Keratinocyte (primary cell): Measurements from ENCODE around the gene PKHD1. TPM values are rescaled to one million over a fixed set of nuclear protein-coding genes. Genes with fewer than 3 reads are reported as not detected.

Experiments
- DNase-seq: peaks from one replicate; pipeline ENCODE4 v3.0.0-alpha.2; 2011; ENCODE audit warnings: low read depth, missing footprints, low spot score
- FAIRE-seq: peaks from 2 replicates; lab custom pipeline; 2011; peaks lifted over from hg19 to GRCh38; lab: Jason Lieb, UNC
- H2AFZ ChIP-seq: 2 replicates; pipeline ENCODE4 v1.6.0; 2012; ENCODE audit warnings: low read length, control low read depth, inconsistent platforms; ENCODE audit not compliant: control insufficient read depth
- H3K27ac ChIP-seq: 2 replicates; pipeline ENCODE4 v1.5.1; 2011; ENCODE audit warnings: low read length; ENCODE audit not compliant: control insufficient read depth, insufficient read depth
- H3K27me3 ChIP-seq: 3 replicates; pipeline ENCODE4 v1.6.0; 2011; ENCODE audit warnings: low read length; ENCODE audit not compliant: control insufficient read depth, insufficient read depth; ENCODE audit errors: extremely low read depth
- H3K36me3 ChIP-seq, 2 experiments: 2 replicates in 1 of 2; 3 replicates in 1 of 2; pipeline ENCODE4 v1.5.1; 2011; ENCODE audit warnings: low read length in 2 of 2, mild to moderate bottlenecking in 1 of 2; ENCODE audit not compliant: control insufficient read depth in 2 of 2, insufficient read depth in 2 of 2; ENCODE audit errors: extremely low read depth in 1 of 2
- H3K4me1 ChIP-seq: 3 replicates; pipeline ENCODE4 v1.5.1; 2011; ENCODE audit warnings: low read length; ENCODE audit not compliant: control insufficient read depth, insufficient read depth; ENCODE audit errors: extremely low read depth
- H3K4me2 ChIP-seq: 3 replicates; pipeline ENCODE4 v1.6.0; 2011; ENCODE audit warnings: low read depth, low read length; ENCODE audit not compliant: control insufficient read depth, insufficient read depth; ENCODE audit errors: extremely low read depth
- H3K4me3 ChIP-seq, 3 experiments: fragments of 200-600 bp in 1 of 3; sonication (generic) in 1 of 3; 2 replicates in 2 of 3; 3 replicates in 1 of 3; pipeline ENCODE4 v1.5.1; 2011 to 2016; ENCODE audit warnings: low read length in 3 of 3, mild to moderate bottlenecking in 3 of 3, control low read depth in 2 of 3, inconsistent platforms in 1 of 3, low read depth in 1 of 3, mixed read lengths in 1 of 3, mixed run types in 1 of 3, moderate library complexity in 1 of 3; ENCODE audit not compliant: control insufficient read depth in 2 of 3, insufficient read depth in 2 of 3; ENCODE audit errors: extremely low read depth in 1 of 3
- H3K79me2 ChIP-seq: 2 replicates; pipeline ENCODE4 v1.6.0; 2012; ENCODE audit warnings: low read length; ENCODE audit not compliant: control insufficient read depth, insufficient read depth
- H3K9ac ChIP-seq: 3 replicates; pipeline ENCODE4 v1.6.0; 2011; ENCODE audit warnings: low read length; ENCODE audit not compliant: control insufficient read depth, insufficient read depth; ENCODE audit errors: extremely low read depth
- H3K9me1 ChIP-seq: 3 replicates; pipeline ENCODE4 v1.6.0; 2011; ENCODE audit warnings: low read length; ENCODE audit not compliant: control insufficient read depth, insufficient read depth; ENCODE audit errors: extremely low read depth
- H3K9me3 ChIP-seq: 2 replicates; pipeline ENCODE4 v1.5.1; 2012; ENCODE audit warnings: low read depth, low read length; ENCODE audit not compliant: control insufficient read depth
- H4K20me1 ChIP-seq: 3 replicates; pipeline ENCODE4 v1.6.0; 2011; ENCODE audit warnings: low read length; ENCODE audit not compliant: control insufficient read depth, insufficient read depth; ENCODE audit errors: extremely low read depth
- EZH2 ChIP-seq: IDR thresholded peaks from one replicate; pipeline ENCODE4 v1.6.1; 2012; ENCODE audit warnings: inconsistent platforms, mild to moderate bottlenecking, low read length, moderate library complexity
- dilution Hi-C: fragments of 300-500 bp; cut with MboI; formaldehyde crosslinking; loops from one replicate; pipeline ENCODE4 v1.7.0; 2020; ENCODE audit warnings: low sequenced_read_pairs; ENCODE audit not compliant: extremely low pct_ligation_motif_present
- polyA plus RNA-seq, 5 experiments: library from polyadenylated mRNA; depleted of rRNA in 3 of 5; stranded (reverse) in 3 of 5; stranded (forward) in 1 of 5; unstranded in 1 of 5; fragments of >200 nt; gene quantifications; 1 replicate in 1 of 5; 2 replicates in 3 of 5; 3 replicates in 1 of 5; pipeline versions ENCODE4 v1.2.1 to v1.2.3, GENCODE V29; 2011 to 2012; ENCODE audit warnings: missing spikeins in 2 of 5, low read depth in 1 of 5, low replicate concordance in 1 of 5
- TF ChIP-seq, protein P1 (sequence below), 3 experiments: IDR thresholded peaks in 1 of 3; conservative IDR thresholded peaks in 1 of 3; optimal IDR thresholded peaks in 1 of 3; 2 replicates in 2 of 3; 3 replicates in 1 of 3; pipeline versions ENCODE3 to v1.5.1; 2011; ENCODE audit warnings: low read length in 3 of 3, mild to moderate bottlenecking in 3 of 3, moderate library complexity in 2 of 3, control low read depth in 1 of 3, inconsistent platforms in 1 of 3; ENCODE audit not compliant: insufficient read depth in 2 of 3; ENCODE audit errors: extremely low read depth in 1 of 3

PKHD1 gene
- polyA plus RNA-seq, 1 donor (not counting 4 experiments of a cell fraction or from before 2014, with no cell fraction given) = under 0.01 TPM

DNA sequence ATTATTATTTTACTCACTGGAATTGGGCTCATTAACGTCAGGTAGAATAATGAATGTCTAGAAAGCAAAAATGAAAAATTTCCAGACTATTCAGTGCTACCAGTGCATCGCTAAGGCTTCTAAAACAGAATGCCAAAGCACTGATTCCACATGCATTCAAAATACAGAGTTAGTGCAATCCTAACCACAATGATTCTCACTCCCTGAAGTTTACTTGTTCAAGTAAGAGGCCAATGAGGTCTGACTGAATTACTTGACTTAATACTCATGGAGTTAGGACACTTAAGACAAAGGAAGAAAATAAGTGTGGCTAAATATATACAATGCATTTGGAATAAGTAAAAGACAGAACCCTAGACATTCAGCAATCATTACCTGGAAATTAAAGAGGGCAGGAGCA lies 220.5 kb downstream of the PKHD1 start:
- DNase-seq = no peak
- no peaks in the 10 kb centered on the region for H3K4me1 ChIP-seq
- no peak overlapping the region for H3K4me2 ChIP-seq
- H4K20me1 ChIP-seq = no peaks in the 10 kb centered on the region
- dilution Hi-C loops = no loop called here
- no peaks in the 10 kb centered on the region for H3K9me3 ChIP-seq
- H2AFZ ChIP-seq = no peak overlapping the region
- H3K27me3 ChIP-seq = no peaks in the 10 kb centered on the region
- H3K9me1 ChIP-seq = no peaks in the 10 kb centered on the region
- H3K36me3 ChIP-seq = no peaks in the 10 kb centered on the region
- TF ChIP-seq, protein P1, sequence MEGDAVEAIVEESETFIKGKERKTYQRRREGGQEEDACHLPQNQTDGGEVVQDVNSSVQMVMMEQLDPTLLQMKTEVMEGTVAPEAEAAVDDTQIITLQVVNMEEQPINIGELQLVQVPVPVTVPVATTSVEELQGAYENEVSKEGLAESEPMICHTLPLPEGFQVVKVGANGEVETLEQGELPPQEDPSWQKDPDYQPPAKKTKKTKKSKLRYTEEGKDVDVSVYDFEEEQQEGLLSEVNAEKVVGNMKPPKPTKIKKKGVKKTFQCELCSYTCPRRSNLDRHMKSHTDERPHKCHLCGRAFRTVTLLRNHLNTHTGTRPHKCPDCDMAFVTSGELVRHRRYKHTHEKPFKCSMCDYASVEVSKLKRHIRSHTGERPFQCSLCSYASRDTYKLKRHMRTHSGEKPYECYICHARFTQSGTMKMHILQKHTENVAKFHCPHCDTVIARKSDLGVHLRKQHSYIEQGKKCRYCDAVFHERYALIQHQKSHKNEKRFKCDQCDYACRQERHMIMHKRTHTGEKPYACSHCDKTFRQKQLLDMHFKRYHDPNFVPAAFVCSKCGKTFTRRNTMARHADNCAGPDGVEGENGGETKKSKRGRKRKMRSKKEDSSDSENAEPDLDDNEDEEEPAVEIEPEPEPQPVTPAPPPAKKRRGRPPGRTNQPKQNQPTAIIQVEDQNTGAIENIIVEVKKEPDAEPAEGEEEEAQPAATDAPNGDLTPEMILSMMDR (optimal IDR thresholded peaks at IDR 0.05 in 1 of 3, IDR thresholded peaks at IDR 0.05 in 1 of 3, conservative IDR thresholded peaks at IDR 0.05 in 1 of 3; ENCODE audit: extremely low read depth in 1 of 3, insufficient read depth in 2 of 3, low read length in 3 of 3) = no peak
- TF ChIP-seq EZH2 = no peak
- no peak overlapping the region for H3K27ac ChIP-seq
- H3K79me2 ChIP-seq = no peaks in the 10 kb centered on the region
- no peak overlapping the region for H3K9ac ChIP-seq
- H3K4me3 ChIP-seq = no peak overlapping the region
- no peak for FAIRE-seq

DNA sequence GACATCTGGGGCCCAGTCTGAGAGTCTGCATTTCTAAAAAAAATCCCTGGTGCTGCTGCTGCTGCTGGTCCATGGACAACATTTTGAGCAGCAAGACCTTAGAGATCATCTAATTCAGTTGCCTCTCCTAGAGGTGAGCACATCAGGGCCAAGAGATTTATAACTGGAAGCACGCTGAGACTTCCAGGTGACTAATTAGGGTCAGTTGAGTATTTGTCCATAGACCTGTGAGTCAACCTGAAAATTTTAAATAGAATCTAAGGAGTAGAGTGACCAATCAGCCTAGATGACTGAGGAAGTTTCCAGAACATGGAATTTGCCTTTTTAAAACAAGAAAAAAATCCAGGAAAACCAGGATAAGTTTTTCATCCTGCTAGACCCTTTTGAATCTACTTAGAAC lies 221.4 kb downstream of the PKHD1 start:
- no peak overlapping the region for H3K4me3 ChIP-seq
- H3K4me2 ChIP-seq = no peak overlapping the region
- DNase-seq = no peak
- H4K20me1 ChIP-seq = no peaks in the 10 kb centered on the region
- dilution Hi-C loops = no loop called here
- TF ChIP-seq, protein P1 (optimal IDR thresholded peaks at IDR 0.05 in 1 of 3, IDR thresholded peaks at IDR 0.05 in 1 of 3, conservative IDR thresholded peaks at IDR 0.05 in 1 of 3; ENCODE audit: extremely low read depth in 1 of 3, insufficient read depth in 2 of 3, low read length in 3 of 3) = no peak
- TF ChIP-seq EZH2 = no peak
- no peaks in the 10 kb centered on the region for H3K4me1 ChIP-seq
- no peak overlapping the region for H2AFZ ChIP-seq
- FAIRE-seq = no peak
- H3K9ac ChIP-seq = no peak overlapping the region
- H3K79me2 ChIP-seq = no peaks in the 10 kb centered on the region
- H3K27ac ChIP-seq = no peak overlapping the region
- H3K9me1 ChIP-seq = no peaks in the 10 kb centered on the region
- H3K9me3 ChIP-seq = no peaks in the 10 kb centered on the region
- no peaks in the 10 kb centered on the region for H3K27me3 ChIP-seq
- no peaks in the 10 kb centered on the region for H3K36me3 ChIP-seq
